Measurements from ENCODE around the gene OSBPL10. TPM values are rescaled to one million over a fixed set of nuclear protein-coding genes. Genes with fewer than 3 reads are reported as not detected.

Gene OSBPL10
- total RNA-seq, 1 donor = 15.0 TPM

- no peak overlapping the region for H3K4me3 ChIP-seq (ENCODE audit: low read depth, low read length)
- DNase-seq (ENCODE audit: low read depth) = no peak
- no peak for TF ChIP-seq CTCF (IDR thresholded peaks at IDR 0.05; ENCODE audit: insufficient read depth, low read length)
Measured at GRCh38 chr3:31943041-31943440, 38.0 kb downstream of the OSBPL10 start.

- no peak overlapping the region for H3K4me3 ChIP-seq (ENCODE audit: low read depth, low read length)
- TF ChIP-seq CTCF (IDR thresholded peaks at IDR 0.05; ENCODE audit: insufficient read depth, low read length) = no peak
Measured at GRCh38 chr3:31942446-31942845, 38.6 kb downstream of the OSBPL10 start.

GRCh38 chr3:31937225-31937624 lies 43.8 kb downstream of the OSBPL10 start:
- no peak overlapping the region for H3K4me3 ChIP-seq (ENCODE audit: low read depth, low read length)
- TF ChIP-seq CTCF (IDR thresholded peaks at IDR 0.05; ENCODE audit: insufficient read depth, low read length) = no peak
- peak; percentile 32 for DNase-seq (ENCODE audit: low read depth)

More at GRCh38 chr3:31942446-31942845, 38.6 kb downstream of the OSBPL10 start:
- DNase-seq (ENCODE audit: low read depth) = no peak

GRCh38 chr3:31936420-31937060 lies 44.5 kb downstream of the OSBPL10 start:
- TF ChIP-seq CTCF (IDR thresholded peaks at IDR 0.05; ENCODE audit: insufficient read depth, low read length) = no peak
- DNase-seq (ENCODE audit: low read depth) = peak; percentile 88
- H3K4me3 ChIP-seq (ENCODE audit: low read depth, low read length) = no peak overlapping the region

GRCh38 chr3:31934866-31935265 lies 46.2 kb downstream of the OSBPL10 start:
- no peak overlapping the region for H3K4me3 ChIP-seq (ENCODE audit: low read depth, low read length)
- no peak for TF ChIP-seq CTCF (IDR thresholded peaks at IDR 0.05; ENCODE audit: insufficient read depth, low read length)
- no peak for DNase-seq (ENCODE audit: low read depth)

- no peak overlapping the region for H3K4me3 ChIP-seq (ENCODE audit: low read depth, low read length)
- TF ChIP-seq CTCF (IDR thresholded peaks at IDR 0.05; ENCODE audit: insufficient read depth, low read length) = no peak
- DNase-seq (ENCODE audit: low read depth) = no peak
Measured at GRCh38 chr3:31934018-31934417, 47.0 kb downstream of the OSBPL10 start.

- no peak overlapping the region for H3K4me3 ChIP-seq (ENCODE audit: low read depth, low read length)
- DNase-seq (ENCODE audit: low read depth) = no peak
- no peak for TF ChIP-seq CTCF (IDR thresholded peaks at IDR 0.05; ENCODE audit: insufficient read depth, low read length)
Measured at GRCh38 chr3:31932990-31933389, 48.1 kb downstream of the OSBPL10 start.

Measured in fibroblast of the aortic adventitia (primary cell).